Epithelial cell of esophagus (primary cell): ENCODE measurements around the gene GPR33.

Source experiments
- DNase-seq: peaks from one replicate; pipeline ENCODE4 v3.0.0; 2010; ENCODE audit warnings: low read depth
- H3K4me3 ChIP-seq: 2 replicates; pipeline ENCODE4 v1.5.1; 2011; ENCODE audit warnings: mild to moderate bottlenecking, low read length, control low read depth
- CTCF ChIP-seq: IDR thresholded peaks from 2 replicates; pipeline ENCODE4 v1.5.1; 2011; ENCODE audit warnings: low read depth, mild to moderate bottlenecking, low read length, control low read depth, inconsistent platforms; ENCODE audit not compliant: insufficient read depth; ENCODE audit errors: missing control alignments

The GPR33 gene

GRCh38 chr14:31487886-31488285 is at the start of gene GPR33:
Gene GPR33, minus strand, starts transcription at chr14:31488039. Its CDS starts 4,074 bp downstream, at chr14:31483965.
- H3K4me3 ChIP-seq: no peak within 1 kb of the TSS
- TF ChIP-seq CTCF: no peak
- no peak for DNase-seq

- peak; percentile 29 for DNase-seq
- H3K4me3 ChIP-seq: no peak overlapping the region
- TF ChIP-seq CTCF: no peak
These were observed 48.5 kb upstream of the GPR33 start for GRCh38 chr14:31536201-31536960.

- no peak for DNase-seq
These were observed 42.3 kb upstream of the GPR33 start for GRCh38 chr14:31530136-31530535.

GRCh38 chr14:31529053-31529452 is 41.2 kb upstream of the GPR33 start:
- TF ChIP-seq CTCF: no peak
- H3K4me3 ChIP-seq: no peak overlapping the region

More at GRCh38 chr14:31530136-31530535, 42.3 kb upstream of the GPR33 start:
- H3K4me3 ChIP-seq: no peak overlapping the region
- no peak for TF ChIP-seq CTCF

GRCh38 chr14:31527546-31527945 is 39.7 kb upstream of the GPR33 start:
- H3K4me3 ChIP-seq: no peak overlapping the region
- TF ChIP-seq CTCF: no peak
- DNase-seq: no peak

More at GRCh38 chr14:31529053-31529452, 41.2 kb upstream of the GPR33 start:
- DNase-seq: no peak

GRCh38 chr14:31527087-31527486 is 39.2 kb upstream of the GPR33 start:
- no peak for DNase-seq
- no peak for TF ChIP-seq CTCF
- H3K4me3 ChIP-seq: no peak overlapping the region

- no peak for DNase-seq
- H3K4me3 ChIP-seq: no peak overlapping the region
- TF ChIP-seq CTCF: no peak
These were observed 23.0 kb upstream of the GPR33 start for GRCh38 chr14:31510855-31511254.
